Spleen (tissue), 7 donors: ENCODE results near the gene COBL.

Experiments used
- CTCF ChIP-seq, 11 experiments: fragments of 200-600 bp in 7 of 11; fragments of 450-650 bp in 4 of 11; sonication (generic) in 4 of 11; IDR thresholded peaks in 8 of 11; conservative IDR thresholded peaks in 3 of 11; 1 replicate in 7 of 11; 2 replicates in 4 of 11; pipeline versions ENCODE4 v1.4.0 to v1.8.0; 2016 to 2021; ENCODE audit warnings: antibody characterized with exemption in 11 of 11, inconsistent platforms in 4 of 11, mild to moderate bottlenecking in 1 of 11
- POLR2A ChIP-seq, 3 donors: fragments of 450-650 bp; IDR thresholded peaks; one replicate each; pipeline ENCODE4 v1.5.1; 2017; ENCODE audit warnings: antibody characterized with exemption in 3 of 3, mild to moderate bottlenecking in 1 of 3
- POLR2AphosphoS5 ChIP-seq, 3 donors: sonication (generic); formaldehyde crosslinking; IDR thresholded peaks; one replicate each; pipeline ENCODE4 v1.5.1; 2017; ENCODE audit warnings: antibody characterized with exemption in 3 of 3
- donor health status: DM: no; HTN: no; CAD: no; lungs with moderate emphysema.
- donor health status: DM: no; HTN: no; CAD: no.
- donor health status: DM: no; HTN: no; CAD: no.

- TF ChIP-seq POLR2AphosphoS5 (IDR thresholded peaks at IDR 0.05): no peak
- TF ChIP-seq POLR2A (IDR thresholded peaks at IDR 0.05): no peak
- no peak for TF ChIP-seq CTCF (IDR thresholded peaks at IDR 0.05 in 8 of 11, conservative IDR thresholded peaks at IDR 0.05 in 3 of 11)
These were observed 56.8 kb downstream of the COBL start for GRCh38 chr7:51259766-51260165.
